ENCODE data around the gene ADAM19.

Gene ADAM19

DNA sequence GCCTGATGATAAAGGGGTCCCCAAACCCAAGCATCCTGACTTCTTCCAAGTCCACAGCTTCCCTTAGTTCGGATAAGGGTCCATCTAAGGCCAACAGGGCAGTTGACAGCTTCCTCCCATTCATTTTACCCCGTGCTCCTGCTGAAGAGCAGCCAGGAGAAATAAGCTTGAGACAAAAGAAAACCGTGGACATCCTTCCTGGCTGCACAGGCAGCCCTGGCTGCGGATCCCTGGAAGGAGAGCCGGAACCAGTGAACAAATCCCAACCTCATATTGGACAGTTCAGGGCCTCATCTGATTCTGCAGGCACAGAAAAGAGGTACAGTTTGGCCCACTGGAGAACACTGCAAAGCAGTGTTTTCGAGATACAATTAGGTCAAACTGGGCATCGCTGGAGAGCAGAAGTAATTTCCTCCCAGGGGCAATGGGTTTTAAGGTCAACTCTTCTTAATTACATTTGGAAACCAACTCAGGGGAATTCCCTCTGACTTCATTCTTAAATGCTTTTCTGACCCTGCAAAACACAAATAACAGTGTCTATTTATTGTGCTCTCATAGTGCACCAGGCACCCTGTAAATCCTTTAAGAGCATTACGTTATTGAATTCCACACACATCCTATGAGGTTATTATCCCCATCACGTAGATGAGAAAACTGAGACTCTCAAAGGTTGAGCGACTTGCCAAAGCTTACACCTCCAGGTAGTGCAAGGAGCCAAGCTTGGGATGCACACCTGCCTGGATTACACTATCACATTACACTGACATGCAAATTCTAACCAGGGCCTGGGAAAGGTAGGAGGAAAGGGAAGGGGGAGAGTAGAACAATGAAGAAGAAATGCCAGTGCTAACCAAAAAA, 21.2 kb downstream of the ADAM19 start:
- H3K36me3 ChIP-seq = no peaks in the 10 kb centered on the region
- no peak for TF ChIP-seq CTCF (IDR thresholded peaks at IDR 0.05; ENCODE audit: low read depth, low read length)
- no peaks in the 10 kb centered on the region for H3K27me3 ChIP-seq (ENCODE audit: insufficient read depth, low read depth, severe bottlenecking)
- H3K27ac ChIP-seq = no peak overlapping the region
- H3K4me3 ChIP-seq (ENCODE audit: low read depth, low read length) = no peak overlapping the region
- no peak for DNase-seq
- no peaks in the 10 kb centered on the region for H3K9me3 ChIP-seq (ENCODE audit: severe bottlenecking)

GRCh38 chr5:157552650-157553049, 22.9 kb downstream of the ADAM19 start:
- no peak for TF ChIP-seq CTCF (IDR thresholded peaks at IDR 0.05; ENCODE audit: low read depth, low read length)
- no peaks in the 10 kb centered on the region for H3K36me3 ChIP-seq
- no peaks in the 10 kb centered on the region for H3K27me3 ChIP-seq (ENCODE audit: insufficient read depth, low read depth, severe bottlenecking)
- no peaks in the 10 kb centered on the region for H3K9me3 ChIP-seq (ENCODE audit: severe bottlenecking)
- DNase-seq = no peak
- H3K27ac ChIP-seq = no peak overlapping the region
- H3K4me3 ChIP-seq (ENCODE audit: low read depth, low read length) = no peak overlapping the region

DNA sequence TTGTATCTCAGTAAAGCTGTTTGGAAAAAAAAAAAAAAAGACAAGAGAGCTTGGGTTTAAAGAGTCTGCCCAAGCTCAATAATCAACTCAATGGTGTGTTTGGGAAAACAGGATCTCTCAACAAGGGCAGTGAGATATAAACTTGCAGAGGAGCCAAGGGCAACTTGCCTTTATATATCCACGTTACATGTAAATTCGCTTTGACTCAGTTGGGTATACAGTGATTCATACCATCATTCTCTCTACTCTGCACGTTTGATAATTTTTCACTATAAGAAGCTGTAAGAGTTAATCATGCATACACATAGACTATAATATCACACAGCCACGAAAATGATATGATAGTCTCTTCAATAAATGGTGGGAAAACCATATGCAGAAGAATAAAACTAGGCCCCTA, 24.9 kb downstream of the ADAM19 start:
- no peak overlapping the region for H3K4me3 ChIP-seq (ENCODE audit: low read depth, low read length)
- TF ChIP-seq CTCF (IDR thresholded peaks at IDR 0.05; ENCODE audit: low read depth, low read length) = no peak
- no peaks in the 10 kb centered on the region for H3K9me3 ChIP-seq (ENCODE audit: severe bottlenecking)
- H3K27me3 ChIP-seq (ENCODE audit: insufficient read depth, low read depth, severe bottlenecking) = no peaks in the 10 kb centered on the region
- no peak overlapping the region for H3K27ac ChIP-seq
- no peaks in the 10 kb centered on the region for H3K36me3 ChIP-seq
- no peak for DNase-seq

- Histone ChIP-seq H3K27ac (no peak overlapping the region), H3K9me3 (ENCODE audit: severe bottlenecking) (no peaks in the 10 kb centered on the region), H3K27me3 (ENCODE audit: insufficient read depth, low read depth, severe bottlenecking) (no peaks in the 10 kb centered on the region), H3K4me3 (ENCODE audit: low read depth, low read length) (no peak overlapping the region), H3K36me3 (no peaks in the 10 kb centered on the region)
- no peak for TF ChIP-seq CTCF (IDR thresholded peaks at IDR 0.05; ENCODE audit: low read depth, low read length)
- DNase-seq = no peak
These were observed 25.5 kb downstream of the ADAM19 start for GRCh38 chr5:157549954-157550549.

GRCh38 chr5:157549283-157549629, 26.3 kb downstream of the ADAM19 start:
- H3K9me3 ChIP-seq (ENCODE audit: severe bottlenecking) = no peaks in the 10 kb centered on the region
- H3K4me3 ChIP-seq (ENCODE audit: low read depth, low read length) = no peak overlapping the region
- no peak for TF ChIP-seq CTCF (IDR thresholded peaks at IDR 0.05; ENCODE audit: low read depth, low read length)
- DNase-seq = no peak
- H3K27me3 ChIP-seq (ENCODE audit: insufficient read depth, low read depth, severe bottlenecking) = no peaks in the 10 kb centered on the region
- H3K27ac ChIP-seq = no peak overlapping the region
- no peaks in the 10 kb centered on the region for H3K36me3 ChIP-seq

Data from WERI-Rb-1 (cell line).